Fibroblast of lung (primary cell): Measurements from ENCODE around the gene ALG1L2. TPM values are rescaled to one million over a fixed set of nuclear protein-coding genes. Genes with fewer than 3 reads are reported as not detected.
"Not testable (repeated sequence)": the region's sequence is repeated elsewhere in the genome, so short reads cannot be mapped to it uniquely, and the experiment has no call there.

Experiments
- DNase-seq, 2 donors: peaks; one replicate each; pipeline versions ENCODE4 v3.0.0 to v3.0.0-alpha.2; 2010; ENCODE audit warnings: low read depth in 2 of 2
- H2AFZ ChIP-seq: 2 replicates; pipeline ENCODE4 v1.5.1; 2012; ENCODE audit warnings: low read length, control low read depth, inconsistent platforms
- H3K27ac ChIP-seq: 2 replicates; pipeline ENCODE4 v1.5.1; 2011; ENCODE audit warnings: low read length, control low read depth; ENCODE audit not compliant: insufficient read depth
- H3K27me3 ChIP-seq: 2 replicates; pipeline ENCODE4 v1.5.1; 2011; ENCODE audit warnings: mild to moderate bottlenecking, low read length; ENCODE audit not compliant: control insufficient read depth, insufficient read depth
- H3K36me3 ChIP-seq: 2 replicates; pipeline ENCODE4 v1.5.1; 2011; ENCODE audit warnings: low read length; ENCODE audit not compliant: control insufficient read depth, insufficient read depth
- H3K4me1 ChIP-seq: 2 replicates; pipeline ENCODE4 v1.5.1; 2011; ENCODE audit warnings: low read length; ENCODE audit not compliant: control insufficient read depth, insufficient read depth; ENCODE audit errors: extremely low read depth
- H3K4me2 ChIP-seq: 2 replicates; pipeline ENCODE4 v1.5.1; 2011; ENCODE audit warnings: low read length, control low read depth; ENCODE audit not compliant: insufficient read depth; ENCODE audit errors: extremely low read depth
- H3K4me3 ChIP-seq, 4 experiments: fragments of 200-600 bp in 1 of 4; sonication (generic) in 1 of 4; replicated peaks in 1 of 4; 2 replicates each; pipeline ENCODE4 v1.5.1; 2011 to 2016; ENCODE audit warnings: low read length in 4 of 4, low read depth in 3 of 4, mild to moderate bottlenecking in 3 of 4, control low read depth in 2 of 4, inconsistent platforms in 1 of 4, mixed read lengths in 1 of 4; ENCODE audit not compliant: insufficient read depth in 1 of 4; ENCODE audit errors: control extremely low read depth in 1 of 4
- H3K79me2 ChIP-seq: 2 replicates; pipeline ENCODE4 v1.5.1; 2012; ENCODE audit warnings: mild to moderate bottlenecking, low read length, inconsistent platforms; ENCODE audit not compliant: control insufficient read depth, insufficient read depth
- H3K9ac ChIP-seq: 2 replicates; pipeline ENCODE4 v1.5.1; 2011; ENCODE audit warnings: mild to moderate bottlenecking, low read length, control low read depth; ENCODE audit not compliant: insufficient read depth
- H3K9me3 ChIP-seq: 2 replicates; pipeline ENCODE4 v1.5.1; 2012; ENCODE audit warnings: low read depth, low read length; ENCODE audit not compliant: control insufficient read depth, insufficient read depth
- H4K20me1 ChIP-seq: 2 replicates; pipeline ENCODE4 v1.5.1; 2011; ENCODE audit warnings: low read length; ENCODE audit not compliant: control insufficient read depth, insufficient read depth; ENCODE audit errors: extremely low read depth
- EZH2 ChIP-seq: IDR thresholded peaks from 2 replicates; pipeline ENCODE4 v1.5.1; 2012; ENCODE audit warnings: low read length, control low read depth, mild to moderate bottlenecking; ENCODE audit errors: missing control alignments
- polyA plus RNA-seq, 2 donors: library from polyadenylated mRNA; depleted of rRNA in 1 of 2; stranded (reverse) in 1 of 2; unstranded in 1 of 2; fragments of >200 nt; gene quantifications; 2 replicates each; pipeline ENCODE4 v1.2.1, GENCODE V29; 2011 to 2012; ENCODE audit warnings: missing spikeins in 1 of 2
- total RNA-seq: library from RNA; depleted of rRNA; stranded (reverse); fragments of >200 nt; gene quantifications from 2 replicates; pipeline ENCODE4 v1.2.1, GENCODE V29; 2014
- TF ChIP-seq, protein P1 (sequence below), 2 donors: IDR thresholded peaks in 1 of 2; conservative IDR thresholded peaks in 1 of 2; 1 replicate in 1 of 2; 2 replicates in 1 of 2; pipeline ENCODE4 v1.5.1; 2011 to 2012; ENCODE audit warnings: low read length in 2 of 2, control low read depth in 1 of 2, inconsistent platforms in 1 of 2, low read depth in 1 of 2, mild to moderate bottlenecking in 1 of 2

ALG1L2 gene
- total and polyA plus RNA-seq, 2 donors (not counting 1 experiment from before 2014, with no cell fraction given), result 0.50 TPM; not detected in 1

DNA sequence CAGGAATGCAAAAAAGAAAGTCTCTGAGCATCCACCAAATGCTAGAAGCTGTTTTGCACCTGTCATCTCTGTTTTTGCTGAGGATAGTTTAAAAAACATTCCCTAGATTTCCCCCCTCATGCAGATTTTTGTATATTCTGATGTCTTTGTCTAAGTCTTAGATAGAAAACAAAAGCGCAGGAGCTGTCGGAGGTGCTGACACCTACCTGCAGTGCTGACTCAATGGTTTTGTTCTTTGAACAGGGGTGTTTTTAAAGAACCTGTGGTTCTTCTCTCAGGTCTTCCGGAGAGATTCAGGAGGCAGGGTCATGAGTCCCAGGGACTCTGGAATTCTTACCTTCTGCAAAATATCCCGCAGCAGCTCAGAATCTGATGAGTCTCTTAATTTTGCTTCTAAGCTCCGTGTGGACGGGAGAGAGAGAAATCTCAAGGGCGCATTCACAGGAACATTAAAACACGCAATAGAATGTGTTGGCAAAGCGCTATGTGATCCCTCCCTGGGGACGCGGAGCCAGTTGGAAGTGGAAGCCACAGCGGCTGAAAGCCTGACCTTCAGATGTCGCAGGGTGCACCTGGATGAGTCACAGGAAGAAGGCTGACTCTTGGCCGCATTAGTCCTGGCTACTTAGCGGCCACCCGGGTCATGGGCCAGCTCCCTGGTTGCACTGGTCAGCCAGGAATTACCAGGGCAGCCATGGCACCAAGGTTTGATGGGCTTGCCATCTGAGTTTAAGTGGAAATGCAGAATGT, 27.4 kb downstream of the ALG1L2 start:
- not testable (repeated sequence) for H3K36me3 ChIP-seq, H3K4me2 ChIP-seq, H4K20me1 ChIP-seq, H3K9me3 ChIP-seq, H3K79me2 ChIP-seq, H3K4me3 ChIP-seq, H3K9ac ChIP-seq, H2AFZ ChIP-seq, H3K27ac ChIP-seq, DNase-seq, H3K4me1 ChIP-seq, H3K27me3 ChIP-seq

DNA sequence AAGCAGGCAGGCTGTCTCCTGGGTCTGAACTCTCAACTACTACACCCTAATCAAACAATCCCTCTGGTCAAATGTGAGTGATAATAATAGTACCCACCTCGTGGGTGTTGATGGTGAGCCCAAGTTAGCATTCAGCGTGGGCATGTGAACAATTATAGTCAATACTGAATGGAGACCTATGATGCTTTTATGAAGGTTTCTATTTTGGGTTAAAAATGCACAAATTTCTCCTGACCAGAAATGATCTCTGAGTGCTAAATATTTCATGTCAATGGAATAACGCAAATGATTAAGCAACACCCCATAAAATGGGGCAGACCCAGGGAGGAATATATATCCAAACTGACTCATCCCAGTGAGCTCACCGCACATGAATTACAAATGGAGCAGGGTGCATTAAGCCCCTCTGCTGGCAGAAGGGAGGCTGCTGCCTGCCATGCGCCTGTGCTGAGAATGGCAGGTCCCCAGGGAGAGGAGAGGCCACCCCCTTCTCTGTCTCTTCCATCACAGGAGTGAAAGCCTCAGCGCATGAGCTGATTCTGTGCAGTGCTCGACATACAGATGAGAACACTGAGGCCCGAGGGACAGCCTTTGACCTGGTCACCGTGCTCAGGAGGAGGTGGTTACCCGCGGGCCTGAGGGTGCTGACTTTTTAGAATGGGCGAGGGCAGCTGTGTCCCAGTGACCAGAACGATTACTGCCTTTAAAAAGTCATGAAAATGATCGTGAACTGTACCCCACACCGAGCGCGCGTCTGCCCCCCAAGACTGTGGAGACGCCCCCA, 28.9 kb downstream of the ALG1L2 start:
- peak overlapping the region; percentile 89 for H3K9ac ChIP-seq

DNA sequence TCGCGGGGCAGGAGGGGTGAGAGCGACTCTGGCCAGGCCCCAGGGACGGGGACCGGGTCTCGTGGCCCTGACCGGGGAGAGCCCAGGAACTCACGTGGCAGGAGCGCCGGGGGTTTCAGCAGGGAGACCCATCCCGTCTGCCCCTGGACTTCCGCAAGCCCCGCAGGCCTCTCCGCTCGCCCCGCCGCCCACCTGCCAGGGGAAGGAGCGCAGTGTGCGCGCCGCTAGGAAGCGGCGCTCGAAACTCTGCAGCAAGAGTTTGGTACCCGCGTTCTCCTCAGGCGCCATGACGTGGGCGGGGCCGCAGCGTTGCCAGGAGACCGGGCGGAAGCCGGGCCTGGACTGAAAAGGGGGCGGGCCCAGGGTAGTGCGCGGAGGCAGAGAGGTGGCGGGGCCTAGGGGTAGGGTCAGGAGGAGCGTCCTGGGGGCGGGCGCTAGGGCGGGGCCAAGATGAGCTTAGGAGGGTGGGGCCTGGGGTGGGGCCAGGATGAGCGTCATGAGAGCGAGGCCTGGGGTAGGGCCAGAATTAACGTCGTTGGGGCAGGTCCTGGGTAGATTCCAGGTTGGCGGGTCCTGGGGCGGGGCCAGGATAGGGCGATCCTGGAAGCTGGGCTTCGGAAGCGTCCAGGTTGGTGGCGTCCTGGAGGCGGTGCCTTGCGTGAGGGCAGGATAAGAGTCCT, 29.7 kb downstream of the ALG1L2 start:
- H3K4me2 ChIP-seq, result peak overlapping the region; percentile 54
- TF ChIP-seq, protein P1, sequence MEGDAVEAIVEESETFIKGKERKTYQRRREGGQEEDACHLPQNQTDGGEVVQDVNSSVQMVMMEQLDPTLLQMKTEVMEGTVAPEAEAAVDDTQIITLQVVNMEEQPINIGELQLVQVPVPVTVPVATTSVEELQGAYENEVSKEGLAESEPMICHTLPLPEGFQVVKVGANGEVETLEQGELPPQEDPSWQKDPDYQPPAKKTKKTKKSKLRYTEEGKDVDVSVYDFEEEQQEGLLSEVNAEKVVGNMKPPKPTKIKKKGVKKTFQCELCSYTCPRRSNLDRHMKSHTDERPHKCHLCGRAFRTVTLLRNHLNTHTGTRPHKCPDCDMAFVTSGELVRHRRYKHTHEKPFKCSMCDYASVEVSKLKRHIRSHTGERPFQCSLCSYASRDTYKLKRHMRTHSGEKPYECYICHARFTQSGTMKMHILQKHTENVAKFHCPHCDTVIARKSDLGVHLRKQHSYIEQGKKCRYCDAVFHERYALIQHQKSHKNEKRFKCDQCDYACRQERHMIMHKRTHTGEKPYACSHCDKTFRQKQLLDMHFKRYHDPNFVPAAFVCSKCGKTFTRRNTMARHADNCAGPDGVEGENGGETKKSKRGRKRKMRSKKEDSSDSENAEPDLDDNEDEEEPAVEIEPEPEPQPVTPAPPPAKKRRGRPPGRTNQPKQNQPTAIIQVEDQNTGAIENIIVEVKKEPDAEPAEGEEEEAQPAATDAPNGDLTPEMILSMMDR (conservative IDR thresholded peaks at IDR 0.05 in 1 of 2, IDR thresholded peaks at IDR 0.05 in 1 of 2; ENCODE audit: low read depth in 1 of 2, low read length in 2 of 2), result no peak
- TF ChIP-seq EZH2, result no peak
- no peaks in the 10 kb centered on the region for H3K9me3 ChIP-seq
- peak overlapping the region; percentile 96 for H3K27ac ChIP-seq
- peak; percentile 96 to 99 for DNase-seq
- H3K36me3 ChIP-seq, result no peaks in the 10 kb centered on the region
- H3K9ac ChIP-seq, result peak overlapping the region; percentile 89
- H4K20me1 ChIP-seq, result no peaks in the 10 kb centered on the region
- no peaks in the 10 kb centered on the region for H3K4me1 ChIP-seq
- H2AFZ ChIP-seq, result no peak overlapping the region
- peaks cover 5% of the 10 kb centered on the region for H3K79me2 ChIP-seq
- no peaks in the 10 kb centered on the region for H3K27me3 ChIP-seq
- peak overlapping the region; percentile 54 to 79 (median 68) for H3K4me3 ChIP-seq

More for the DNA sequence above, 28.9 kb downstream of the ALG1L2 start:
- H3K4me1 ChIP-seq, H2AFZ ChIP-seq, H3K27me3 ChIP-seq, H3K36me3 ChIP-seq, H4K20me1 ChIP-seq, H3K9me3 ChIP-seq, H3K79me2 ChIP-seq: not testable (repeated sequence)
- DNase-seq, result peak; percentile 69 to 77
- Histone ChIP-seq H3K27ac (peak overlapping the region; percentile 96), H3K4me2 (peak overlapping the region; percentile 58), H3K4me3 (peak overlapping the region; percentile 54 to 79 (median 68))

DNA sequence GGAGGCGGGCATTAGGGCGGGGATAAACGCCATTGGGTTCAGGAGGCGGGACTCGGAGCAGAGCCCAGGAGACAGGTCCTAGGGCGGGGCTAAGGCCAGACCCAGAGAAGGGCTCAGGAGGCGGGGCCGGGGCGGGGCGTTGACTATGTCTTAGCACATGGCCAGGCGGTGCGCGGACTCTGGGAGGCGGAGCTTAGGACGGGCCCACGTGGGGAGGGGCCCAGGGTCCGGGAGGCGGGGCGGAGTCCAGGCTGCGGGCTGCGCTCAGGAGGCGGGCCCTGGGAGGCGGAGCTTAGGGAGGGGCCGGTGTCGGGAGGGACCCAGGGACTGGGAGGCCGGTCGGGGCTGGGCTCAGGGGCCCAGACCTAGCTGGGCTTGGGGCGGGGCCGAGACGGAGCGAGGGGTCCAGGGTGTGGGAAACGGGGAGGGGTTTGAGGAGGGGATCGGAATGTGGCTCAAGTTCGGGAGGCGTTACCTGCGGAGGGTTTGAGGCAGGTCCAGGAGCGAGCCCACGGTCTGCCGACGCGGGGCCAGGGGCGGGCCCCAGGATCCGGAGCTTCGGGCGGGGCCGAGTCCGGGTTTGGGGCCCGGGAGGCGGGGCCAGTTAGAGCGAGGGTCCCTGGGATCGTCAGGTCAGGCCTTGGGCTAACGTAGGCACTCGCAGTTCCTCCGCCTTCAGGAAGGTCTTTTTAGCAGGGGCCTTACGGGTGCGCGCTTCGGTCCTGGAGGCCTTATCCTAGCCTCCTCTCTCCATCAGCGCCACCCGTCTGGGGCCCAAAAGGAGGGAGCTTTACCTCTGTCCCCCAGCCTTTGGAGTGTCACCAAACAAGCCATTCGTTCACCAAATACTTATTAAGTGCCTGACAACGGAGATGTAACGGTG, 30.5 kb downstream of the ALG1L2 start:
- H3K36me3 ChIP-seq, H4K20me1 ChIP-seq, H3K79me2 ChIP-seq, H3K27me3 ChIP-seq, H3K9me3 ChIP-seq, H3K4me1 ChIP-seq: not testable (repeated sequence)
- peak overlapping the region; percentile 46 for H3K9ac ChIP-seq
- peak; percentile 89 to 96 for DNase-seq
- H3K4me2 ChIP-seq, result peak overlapping the region; percentile 75
- peak overlapping the region; percentile 24 for H2AFZ ChIP-seq
- peak overlapping the region; percentile 61 for H3K27ac ChIP-seq
- H3K4me3 ChIP-seq, result peak overlapping the region; percentile 48 to 74 (median 56)

GRCh38 chr3:130112748-130113073, 31.1 kb downstream of the ALG1L2 start:
- not testable (repeated sequence) for H3K79me2 ChIP-seq, H3K36me3 ChIP-seq, H3K4me1 ChIP-seq, H3K27me3 ChIP-seq, DNase-seq, H4K20me1 ChIP-seq, H3K9me3 ChIP-seq
- H3K9ac ChIP-seq, result peak overlapping the region; percentile 46
- H3K4me2 ChIP-seq, result peak overlapping the region; percentile 75
- H3K27ac ChIP-seq, result peak overlapping the region; percentile 61
- peak overlapping the region; percentile 24 for H2AFZ ChIP-seq
- H3K4me3 ChIP-seq, result peak overlapping the region; percentile 48 to 74 (median 56)
